GM21381 (cell line): Measurements from ENCODE around the gene PDE11A.

ENCODE experiments used
- ATAC-seq: cut with Tn5 transposase; IDR thresholded peaks from one replicate; pipeline ENCODE4 v1.9.1; 2021; ENCODE audit warnings: mild to moderate bottlenecking, moderate library complexity; ENCODE audit not compliant: unreplicated experiment

PDE11A gene

DNA sequence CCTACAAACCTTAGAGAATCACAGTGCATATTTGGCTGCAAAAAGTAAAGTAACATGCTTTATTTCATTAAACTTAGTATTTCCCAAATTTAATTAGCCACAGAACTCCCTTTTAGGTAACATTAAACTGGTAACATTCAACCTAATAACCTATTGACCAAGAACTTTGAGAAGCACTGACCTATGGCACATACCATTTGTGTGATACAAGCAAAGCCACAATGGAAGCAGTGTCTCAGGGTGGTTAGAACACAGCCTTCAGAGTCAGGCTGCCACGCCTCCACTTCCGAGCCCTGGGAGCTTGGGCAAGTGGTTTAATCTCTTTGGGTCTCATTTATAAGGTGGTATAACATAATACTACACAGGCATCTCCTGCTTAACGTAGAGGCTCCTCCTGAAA is 301.4 kb downstream of the PDE11A start:
- no peak for ATAC-seq

GRCh38 chr2:177767768-177768167 is 304.8 kb downstream of the PDE11A start:
- ATAC-seq, result no peak

DNA sequence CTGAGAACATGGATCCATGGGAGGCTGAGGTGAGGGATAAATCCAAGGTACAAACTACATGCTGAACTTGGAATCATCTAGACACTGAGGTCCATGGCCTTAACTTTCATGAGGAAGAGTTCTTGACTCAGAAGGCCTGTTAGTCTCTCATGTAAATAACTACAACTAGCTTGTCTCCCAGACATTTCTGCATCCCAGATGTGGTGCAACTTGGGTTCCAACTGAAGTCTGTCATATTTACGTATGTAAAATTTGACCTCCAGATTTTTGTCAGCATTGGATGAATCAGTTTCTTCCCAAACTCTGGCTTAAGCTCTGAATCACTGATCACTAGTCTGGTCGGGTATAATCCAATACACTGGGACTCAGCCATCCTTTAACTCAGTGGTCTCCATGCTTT is 306.9 kb downstream of the PDE11A start:
- no peak for ATAC-seq

GRCh38 chr2:177763531-177764265 is 308.9 kb downstream of the PDE11A start:
- ATAC-seq, result peak; percentile 95

GRCh38 chr2:177759443-177759842 is 313.1 kb downstream of the PDE11A start:
- ATAC-seq, result no peak

DNA sequence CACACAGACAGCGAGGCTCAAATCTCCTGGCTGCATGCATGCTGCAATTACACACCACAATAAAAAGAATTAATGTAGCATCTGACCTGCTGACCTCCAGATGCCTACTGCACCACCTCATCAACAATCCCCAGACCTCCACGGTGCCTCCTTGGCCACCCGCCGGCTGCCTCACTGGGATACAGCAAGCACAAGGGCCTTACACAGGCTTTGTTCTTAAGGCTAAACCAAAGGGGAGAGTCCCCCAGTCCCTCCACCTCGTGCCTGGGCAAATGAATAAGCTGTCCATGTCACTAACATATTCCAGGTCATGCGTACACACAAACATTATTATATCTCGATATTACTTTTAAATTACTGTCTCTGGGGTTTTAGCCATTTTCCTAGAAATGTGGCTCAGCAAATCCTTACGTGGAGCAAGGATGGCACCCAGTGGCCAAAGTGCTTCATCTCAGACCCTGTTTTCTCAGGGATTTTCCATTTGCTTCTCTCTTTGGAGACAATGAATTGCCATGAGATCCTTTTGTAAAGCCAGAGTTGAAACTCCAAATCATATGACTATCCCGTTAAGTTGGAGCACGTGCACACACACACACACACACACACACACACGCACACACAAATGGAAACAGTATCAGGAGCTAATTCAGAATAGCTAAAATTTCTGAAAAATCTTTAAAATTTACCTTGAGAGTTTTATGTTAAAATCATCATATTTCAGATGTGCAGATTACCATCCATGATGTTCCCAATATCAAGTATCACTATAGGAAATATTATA is 313.8 kb downstream of the PDE11A start:
- ATAC-seq, result no peak

GRCh38 chr2:177756336-177756735 is 316.2 kb downstream of the PDE11A start:
- no peak for ATAC-seq

GRCh38 chr2:177754492-177754873 is 318.1 kb downstream of the PDE11A start:
- ATAC-seq, result no peak

- ATAC-seq, result no peak
Measured at GRCh38 chr2:177753682-177754491, 318.7 kb downstream of the PDE11A start.

DNA sequence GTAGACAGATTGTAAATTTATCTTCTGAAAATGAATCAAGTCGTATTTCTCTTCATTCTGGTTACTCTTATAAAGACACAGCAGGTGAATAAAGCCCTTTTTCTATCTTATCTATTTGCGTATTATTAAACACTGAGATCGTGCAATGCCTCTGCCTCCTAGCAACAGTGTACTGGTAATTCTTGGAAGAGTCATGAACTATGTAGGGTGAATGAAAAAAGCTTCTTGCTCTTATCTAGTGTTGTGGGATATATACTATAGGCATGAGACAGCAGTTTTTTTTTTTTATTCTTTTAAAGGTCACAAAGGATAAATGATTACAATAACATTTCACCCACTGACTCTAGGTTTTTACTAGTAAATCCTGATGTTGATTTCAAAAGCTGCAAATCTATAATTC is 324.2 kb downstream of the PDE11A start:
- no peak for ATAC-seq

DNA sequence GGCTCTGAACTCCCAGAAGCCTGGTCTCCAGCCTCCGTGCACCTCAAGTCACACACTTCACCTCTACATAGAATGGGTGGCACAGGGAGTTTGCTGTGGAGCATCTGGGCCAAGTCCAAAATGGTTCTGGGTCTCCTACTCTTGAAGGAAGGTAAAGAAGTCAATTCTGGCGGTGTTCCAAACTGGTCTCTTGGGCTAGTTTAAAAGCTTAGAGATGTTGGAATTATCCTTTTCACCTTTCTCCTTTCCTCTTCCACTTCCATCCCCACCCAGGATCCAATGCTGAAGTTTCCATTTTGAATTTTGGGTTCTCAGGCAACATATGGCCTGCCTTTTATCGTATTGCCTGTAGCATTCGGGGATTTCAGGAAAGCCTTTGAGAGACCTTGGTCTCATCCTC is 325.2 kb downstream of the PDE11A start:
- ATAC-seq, result no peak

DNA sequence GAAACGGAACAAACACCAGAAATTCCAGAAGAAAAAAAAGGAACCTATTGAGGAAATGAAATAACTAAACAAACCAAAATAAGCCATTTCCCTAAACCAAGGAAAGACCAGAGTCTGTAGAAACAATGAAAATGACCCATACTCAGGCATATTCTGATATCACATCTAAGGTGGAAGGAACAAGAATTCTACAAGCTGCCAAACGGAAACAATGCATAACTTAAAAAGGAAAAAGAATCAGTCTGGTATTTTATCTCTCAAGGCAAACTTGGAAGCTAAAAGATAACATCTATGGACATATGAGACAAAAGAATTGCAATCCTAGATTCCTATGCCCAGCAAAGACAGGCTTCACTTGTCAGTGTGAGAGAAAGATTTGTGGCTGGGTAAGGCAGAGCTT is 326.2 kb downstream of the PDE11A start:
- no peak for ATAC-seq

DNA sequence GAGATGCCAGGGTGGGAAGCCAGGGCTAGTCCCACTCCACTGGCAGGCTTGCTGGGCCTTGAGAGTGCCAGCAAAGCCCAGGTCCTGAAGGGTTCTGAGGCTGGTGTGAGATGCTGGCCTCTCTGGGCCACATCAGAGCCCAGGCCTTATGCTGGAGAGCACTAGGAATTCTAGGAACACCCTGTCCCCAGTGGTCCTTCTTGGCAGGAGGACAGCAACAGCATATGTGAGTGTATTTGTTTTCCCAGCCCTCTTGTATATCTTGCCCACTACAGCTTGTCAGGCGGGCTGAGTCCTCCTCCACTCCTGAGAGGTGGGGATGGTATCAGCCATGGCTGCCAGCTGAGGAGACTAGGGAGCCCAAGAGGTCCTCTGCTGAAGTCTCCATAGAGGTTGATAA is 327.0 kb downstream of the PDE11A start:
- no peak for ATAC-seq

GRCh38 chr2:177742851-177743250 is 329.7 kb downstream of the PDE11A start:
- ATAC-seq, result no peak

GRCh38 chr2:177741866-177742265 is 330.7 kb downstream of the PDE11A start:
- no peak for ATAC-seq

GRCh38 chr2:177740700-177741099 is 331.9 kb downstream of the PDE11A start:
- no peak for ATAC-seq

DNA sequence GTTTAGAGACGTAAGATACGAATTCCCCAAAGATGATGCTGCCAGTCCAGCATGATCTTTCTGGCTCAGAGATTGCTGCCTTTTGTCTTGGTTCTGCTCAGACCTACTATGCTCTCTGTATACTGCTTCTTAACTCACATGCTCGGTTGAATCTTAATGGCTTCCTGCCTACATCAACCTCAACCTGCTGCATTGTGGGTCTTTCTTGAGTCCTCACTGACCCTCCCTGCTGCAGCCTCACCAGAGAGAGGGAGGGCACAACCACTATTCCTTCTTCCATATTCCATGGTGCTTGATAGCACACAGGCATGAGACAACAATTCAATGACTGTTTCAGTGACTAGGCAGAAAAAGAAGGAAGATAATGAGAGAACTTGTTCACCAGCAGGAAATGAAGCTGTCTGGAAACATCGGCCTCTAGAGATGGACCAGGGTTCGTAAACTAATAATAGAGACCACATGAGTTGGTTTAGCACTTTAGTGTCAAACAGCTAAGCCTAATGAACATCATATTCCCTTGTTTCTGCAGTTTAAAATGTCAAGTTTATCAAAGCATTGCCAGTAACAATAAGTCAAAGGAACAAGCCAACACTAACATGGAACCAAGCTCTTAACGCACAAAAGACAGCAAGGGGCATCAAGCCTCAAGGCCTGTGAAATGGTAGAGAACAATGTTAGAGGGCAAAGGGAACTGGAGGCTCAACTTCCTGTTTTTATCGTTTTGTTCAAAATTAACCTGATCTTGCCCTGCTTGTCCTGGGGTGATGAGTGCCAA is 333.9 kb downstream of the PDE11A start:
- no peak for ATAC-seq

DNA sequence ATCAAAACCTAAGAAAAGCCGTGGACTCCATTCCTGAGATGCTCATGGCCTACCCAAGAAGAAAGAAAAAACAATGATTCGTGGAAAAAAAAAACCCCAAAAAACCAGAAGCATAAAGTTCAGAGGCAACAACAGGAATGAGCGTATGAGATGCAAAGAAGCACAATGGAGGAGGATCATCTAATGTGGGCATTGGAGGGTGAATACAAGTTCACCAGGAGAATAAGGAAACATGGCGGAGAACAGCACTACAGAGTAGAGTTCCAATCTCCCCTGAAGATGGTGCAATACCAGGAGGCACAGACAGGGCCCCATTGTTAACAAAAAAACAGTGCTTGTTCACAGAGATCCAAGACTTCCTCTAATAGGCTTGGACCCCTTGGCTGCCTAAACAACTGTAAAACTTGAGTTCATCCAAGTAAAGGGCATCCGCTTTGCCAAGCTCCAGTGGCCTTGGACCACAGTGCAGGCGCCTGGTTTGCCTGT is 337.2 kb downstream of the PDE11A start:
- no peak for ATAC-seq

DNA sequence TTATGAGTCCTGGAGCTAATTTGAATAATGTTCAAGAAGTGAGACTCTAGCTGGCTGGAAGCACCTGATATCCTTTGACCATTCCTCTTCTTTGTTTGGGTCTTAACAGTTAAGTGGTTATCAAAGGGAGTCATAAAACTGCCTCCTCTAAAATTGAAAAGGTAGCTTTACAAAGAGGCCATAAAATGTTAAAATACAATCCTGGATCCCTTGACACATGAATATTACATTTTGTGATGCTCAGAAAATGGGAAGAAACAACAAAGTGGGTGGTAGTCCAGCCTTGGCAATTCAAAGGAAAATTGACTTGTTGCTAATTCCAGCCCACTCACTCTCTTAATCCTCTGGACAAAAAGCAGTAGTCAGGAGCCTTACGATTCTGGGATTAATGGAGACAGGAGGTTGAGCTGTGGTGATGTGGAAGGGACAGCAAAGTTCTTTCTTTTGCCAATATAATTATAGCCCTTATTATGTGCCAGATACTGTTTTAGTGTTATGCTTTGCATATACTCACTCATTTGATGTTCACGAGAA is 339.2 kb downstream of the PDE11A start:
- no peak for ATAC-seq

DNA sequence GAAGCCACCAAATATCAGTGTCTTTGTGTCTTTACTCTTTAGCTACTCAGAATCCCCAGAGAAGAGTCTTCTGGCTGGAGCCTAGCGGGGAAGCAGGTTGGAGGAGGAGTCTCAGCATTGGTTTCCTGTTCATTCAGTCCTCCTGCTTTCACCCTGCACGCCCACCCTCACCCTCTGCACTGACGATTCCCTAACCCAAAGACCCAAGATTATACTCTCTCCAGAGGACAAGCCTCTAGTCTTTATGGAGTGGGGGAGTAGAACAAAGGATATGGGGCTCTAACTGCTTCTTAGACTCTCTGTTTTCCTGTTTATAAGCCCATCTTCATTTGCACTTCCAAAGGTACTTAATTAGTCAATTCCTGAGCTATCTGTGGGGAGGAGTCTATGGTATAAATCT is 341.2 kb downstream of the PDE11A start:
- ATAC-seq, result no peak
